Retinal pigment epithelial cell (primary cell): ENCODE measurements around the gene MAPK12.

Source experiments
- DNase-seq: peaks from one replicate; pipeline ENCODE4 v3.0.0-alpha.2; 2010; ENCODE audit warnings: low read depth
- H3K4me3 ChIP-seq: 2 replicates; pipeline ENCODE4 v1.5.1; 2011; ENCODE audit warnings: mild to moderate bottlenecking, low read length, control low read depth, moderate library complexity
- CTCF ChIP-seq: conservative IDR thresholded peaks from 2 replicates; pipeline ENCODE4 v1.5.1; 2011; ENCODE audit warnings: low read depth, low read length, control low read depth, inconsistent platforms

MAPK12 gene

GRCh38 chr22:50232481-50233151, 28.9 kb downstream of the MAPK12 start:
- no peak for DNase-seq
- no peak for TF ChIP-seq CTCF
- H3K4me3 ChIP-seq = no peak overlapping the region

GRCh38 chr22:50229370-50229769, 32.1 kb downstream of the MAPK12 start:
- no peak overlapping the region for H3K4me3 ChIP-seq
- no peak for TF ChIP-seq CTCF
- DNase-seq = no peak

DNA sequence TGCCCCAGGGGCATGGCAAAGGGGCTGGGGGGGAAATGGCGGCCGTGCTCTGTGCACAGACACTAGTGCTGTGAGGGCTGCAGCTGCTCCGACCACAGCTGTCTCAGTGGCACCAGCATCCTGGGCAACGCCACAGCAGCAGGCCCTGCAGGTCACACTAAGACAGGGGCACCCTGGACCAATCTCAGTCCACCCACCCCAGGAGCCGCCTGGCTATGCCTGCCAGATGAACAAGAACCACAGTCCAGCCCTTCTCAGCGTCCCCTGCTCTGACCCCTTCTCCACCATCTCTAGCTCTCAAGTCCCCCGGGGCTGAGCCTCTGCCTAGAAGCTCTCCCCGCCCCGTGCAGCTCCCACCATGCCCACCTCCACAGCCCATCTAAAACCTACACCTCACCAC, 33.1 kb downstream of the MAPK12 start:
- TF ChIP-seq CTCF = no peak
- DNase-seq = no peak
- no peak overlapping the region for H3K4me3 ChIP-seq

DNA sequence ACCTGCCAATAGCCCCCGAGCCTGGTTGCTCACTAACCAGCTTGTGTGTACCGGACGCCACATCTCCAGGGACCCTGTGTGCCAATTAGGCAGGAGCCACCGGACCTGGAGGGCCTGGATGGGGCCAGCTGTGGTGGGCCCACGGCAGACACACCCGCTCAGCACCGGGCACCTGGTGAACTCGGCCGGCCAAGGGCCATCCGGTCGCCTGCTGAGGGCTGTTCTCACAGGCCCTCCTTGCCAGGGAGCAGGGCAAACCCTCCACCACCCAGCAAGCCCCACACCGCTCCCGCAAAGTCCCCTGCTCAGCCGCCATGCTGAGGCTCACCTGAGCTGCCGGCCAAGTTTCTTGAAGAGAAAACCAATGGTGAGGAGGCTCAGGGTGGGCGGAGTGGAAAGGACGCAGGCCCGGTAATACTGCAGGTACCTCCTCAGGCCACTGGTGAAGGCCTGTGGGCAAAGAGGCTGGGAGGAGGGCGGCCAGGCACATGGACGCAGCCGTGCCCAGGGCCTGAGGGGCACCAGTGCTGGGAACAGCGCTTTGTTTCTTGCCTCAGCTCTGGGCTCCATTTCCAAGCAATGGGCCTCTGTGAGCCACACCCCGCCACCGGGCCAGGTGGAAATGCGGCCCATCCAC, 33.8 kb downstream of the MAPK12 start:
- TF ChIP-seq CTCF = no peak
- no peak for DNase-seq
- no peak overlapping the region for H3K4me3 ChIP-seq

GRCh38 chr22:50226875-50227165, 34.7 kb downstream of the MAPK12 start:
- no peak overlapping the region for H3K4me3 ChIP-seq
- TF ChIP-seq CTCF = no peak
- DNase-seq = no peak

DNA sequence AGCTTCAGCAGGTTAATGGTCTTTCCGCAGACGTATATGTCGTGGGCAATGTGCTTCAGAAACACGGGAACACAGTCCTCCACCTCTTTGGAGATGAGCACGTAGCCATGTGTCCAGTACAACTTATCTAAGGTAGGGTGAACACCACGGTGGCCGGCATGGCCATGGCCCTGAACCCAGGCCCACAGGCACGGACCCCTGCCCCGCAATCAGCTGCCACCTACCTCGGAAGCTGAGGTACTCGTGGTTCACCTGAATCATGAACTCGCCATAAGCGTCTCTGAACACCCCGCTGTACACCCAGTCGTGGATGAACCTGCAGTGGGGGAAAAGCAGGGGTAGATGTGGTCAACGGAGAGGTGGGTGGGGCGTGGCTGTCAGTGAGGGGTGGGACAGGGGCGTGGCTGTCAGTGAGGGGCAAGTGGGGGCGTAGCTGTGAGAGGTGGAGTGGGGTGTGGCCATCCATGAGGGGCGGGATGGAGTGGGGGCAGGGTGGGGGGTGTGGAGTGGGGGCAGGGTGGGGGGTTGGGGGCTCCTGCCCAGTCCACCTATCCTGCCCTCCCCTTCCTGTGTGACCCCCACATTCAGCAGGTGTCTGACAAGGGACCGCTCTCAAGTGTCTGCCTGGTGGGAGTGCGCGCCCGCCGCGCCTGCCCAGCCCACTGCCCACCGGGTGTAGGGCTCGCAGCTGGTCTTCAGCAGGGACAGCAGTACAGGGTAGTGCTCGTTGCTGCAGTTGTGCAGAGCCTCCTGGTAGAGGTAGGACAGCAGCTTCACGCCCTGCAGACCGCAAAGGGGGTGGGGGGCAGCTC, 35.2 kb downstream of the MAPK12 start:
- no peak for TF ChIP-seq CTCF
- no peak for DNase-seq

More for the DNA sequence above, 35.2 kb downstream of the MAPK12 start:
- no peak overlapping the region for H3K4me3 ChIP-seq
